ENCODE results near the gene ERFL. TPM values are rescaled to one million over a fixed set of nuclear protein-coding genes. Genes with fewer than 3 reads are reported as not detected.
A peak's percentile ranks its signal among the peaks of the same experiment; 100 is the strongest.

Gene ERFL
- total RNA-seq: not detected

DNA sequence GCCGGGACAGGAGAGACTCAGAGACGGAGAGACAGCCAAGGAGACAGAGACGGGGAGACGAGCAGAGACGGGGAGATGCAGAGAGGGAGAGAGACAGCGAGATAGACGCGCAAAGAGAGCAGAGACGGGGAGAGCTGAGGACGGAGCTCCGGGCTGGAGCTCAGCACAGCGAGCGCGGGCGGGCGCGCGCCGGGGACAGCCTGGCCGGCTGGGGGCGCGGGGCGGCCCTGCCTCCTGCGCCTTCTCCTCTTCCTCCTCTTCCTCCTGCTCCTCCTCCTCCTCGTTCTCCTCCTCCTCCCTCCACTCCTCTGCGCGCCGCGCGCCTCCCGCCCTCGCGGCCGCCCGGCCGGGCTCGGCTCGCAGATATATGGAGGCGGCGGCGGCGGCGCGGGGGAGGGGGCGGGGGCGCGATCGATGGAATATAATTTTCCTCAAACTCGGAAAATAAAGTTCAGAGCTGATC, at the start of gene ERFL:
ERFL (minus strand) TSS at position 229 of the 463 bp plus-strand sequence. CDS start 15,530 bp downstream, outside the sequence.
- DNase-seq: no peak
- Histone ChIP-seq H3K36me3 (replicated peaks in 1 of 2; ENCODE audit: insufficient read depth in 1 of 2, low read depth in 2 of 2) (no peaks in the 10 kb centered on the region), H3K27ac (no peak within 1 kb of the TSS), H3K27me3 (no peaks in the 10 kb centered on the region), H3K4me3 (peak within 1 kb of the TSS; percentile 1 to 36), H3K4me1 (peaks cover 29% of the 10 kb centered on the region), H3K9me3 (no peaks in the 10 kb centered on the region)
- 0% methylated on average over 22 to 44 of the region's 49 CpGs for WGBS, 2 donors
- ATAC-seq: peak; percentile 46
- intact Hi-C loops (cut with DNase I): loop anchor here (5.0 kb wide), 1 partner anchor 36 kb away; no protein-coding TSS in a partner anchor
- TF ChIP-seq, protein P1, sequence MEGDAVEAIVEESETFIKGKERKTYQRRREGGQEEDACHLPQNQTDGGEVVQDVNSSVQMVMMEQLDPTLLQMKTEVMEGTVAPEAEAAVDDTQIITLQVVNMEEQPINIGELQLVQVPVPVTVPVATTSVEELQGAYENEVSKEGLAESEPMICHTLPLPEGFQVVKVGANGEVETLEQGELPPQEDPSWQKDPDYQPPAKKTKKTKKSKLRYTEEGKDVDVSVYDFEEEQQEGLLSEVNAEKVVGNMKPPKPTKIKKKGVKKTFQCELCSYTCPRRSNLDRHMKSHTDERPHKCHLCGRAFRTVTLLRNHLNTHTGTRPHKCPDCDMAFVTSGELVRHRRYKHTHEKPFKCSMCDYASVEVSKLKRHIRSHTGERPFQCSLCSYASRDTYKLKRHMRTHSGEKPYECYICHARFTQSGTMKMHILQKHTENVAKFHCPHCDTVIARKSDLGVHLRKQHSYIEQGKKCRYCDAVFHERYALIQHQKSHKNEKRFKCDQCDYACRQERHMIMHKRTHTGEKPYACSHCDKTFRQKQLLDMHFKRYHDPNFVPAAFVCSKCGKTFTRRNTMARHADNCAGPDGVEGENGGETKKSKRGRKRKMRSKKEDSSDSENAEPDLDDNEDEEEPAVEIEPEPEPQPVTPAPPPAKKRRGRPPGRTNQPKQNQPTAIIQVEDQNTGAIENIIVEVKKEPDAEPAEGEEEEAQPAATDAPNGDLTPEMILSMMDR (IDR thresholded peaks at IDR 0.05): no peak
- TF ChIP-seq POLR2A (IDR thresholded peaks at IDR 0.05): no peak

DNA sequence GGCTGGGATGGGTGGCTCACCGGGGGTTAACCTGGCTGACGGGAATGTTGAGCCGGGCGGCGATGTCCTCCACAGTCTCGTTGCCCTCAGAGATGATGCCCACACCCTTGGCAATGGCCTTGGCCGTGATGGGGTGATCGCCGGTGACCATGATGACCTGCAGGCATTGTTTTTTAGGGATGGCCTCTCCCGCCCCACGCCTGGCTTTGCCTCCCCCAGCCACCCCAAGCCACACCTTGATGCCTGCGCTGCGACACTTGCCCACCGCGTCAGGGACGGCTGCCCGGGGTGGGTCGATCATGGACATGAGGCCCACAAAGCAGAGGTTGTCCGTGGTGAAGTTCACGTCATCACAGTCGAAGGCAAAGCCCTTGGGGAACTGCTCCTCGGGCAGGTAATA, 49.7 kb upstream of the ERFL start:
- no peaks in the 10 kb centered on the region for H3K36me3 ChIP-seq (replicated peaks in 1 of 2; ENCODE audit: insufficient read depth in 1 of 2, low read depth in 2 of 2)
- intact Hi-C loops (cut with DNase I): no loop called here
- WGBS, 2 donors: 41 to 75% methylated on average over 9 to 22 of the region's 22 CpGs
- H3K9me3 ChIP-seq: no peaks in the 10 kb centered on the region
- ATAC-seq (no peak), DNase-seq (no peak)
- H3K27ac ChIP-seq: no peak overlapping the region
- no peak overlapping the region for H3K4me3 ChIP-seq
- no peaks in the 10 kb centered on the region for H3K4me1 ChIP-seq
- TF ChIP-seq, protein P1 (IDR thresholded peaks at IDR 0.05): no peak
- TF ChIP-seq POLR2A (IDR thresholded peaks at IDR 0.05): no peak
- no peaks in the 10 kb centered on the region for H3K27me3 ChIP-seq

DNA sequence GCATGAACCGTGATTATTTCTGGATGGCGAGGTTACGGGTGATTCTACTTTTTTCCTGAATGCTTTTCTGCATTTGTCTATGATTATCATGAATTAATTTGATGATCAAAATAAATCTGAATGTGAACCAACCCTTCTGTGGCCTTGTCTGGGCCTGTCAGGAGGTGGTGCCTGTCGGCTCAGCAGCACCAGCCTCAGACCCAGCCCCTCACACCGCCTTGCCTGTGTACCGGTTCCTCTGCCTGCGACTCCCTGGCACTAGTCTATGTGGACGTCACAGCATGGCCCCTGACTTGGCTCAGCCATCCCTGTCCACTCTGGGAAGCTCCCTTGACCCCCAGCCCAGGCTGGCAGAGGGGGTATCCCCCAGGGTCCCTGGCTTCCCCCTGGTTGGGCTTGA, 46.4 kb upstream of the ERFL start:
- Histone ChIP-seq H3K9me3 (no peaks in the 10 kb centered on the region), H3K27ac (no peak overlapping the region), H3K4me1 (no peaks in the 10 kb centered on the region), H3K27me3 (no peaks in the 10 kb centered on the region), H3K4me3 (no peak overlapping the region), H3K36me3 (replicated peaks in 1 of 2; ENCODE audit: insufficient read depth in 1 of 2, low read depth in 2 of 2) (no peaks in the 10 kb centered on the region)
- ATAC-seq: no peak
- DNase-seq: no peak
- WGBS, 2 donors: 67% methylated on average over 8 of the region's 8 CpGs
- intact Hi-C loops (cut with DNase I): no loop called here
- TF ChIP-seq, protein P1 (IDR thresholded peaks at IDR 0.05): no peak
- no peak for TF ChIP-seq POLR2A (IDR thresholded peaks at IDR 0.05)

DNA sequence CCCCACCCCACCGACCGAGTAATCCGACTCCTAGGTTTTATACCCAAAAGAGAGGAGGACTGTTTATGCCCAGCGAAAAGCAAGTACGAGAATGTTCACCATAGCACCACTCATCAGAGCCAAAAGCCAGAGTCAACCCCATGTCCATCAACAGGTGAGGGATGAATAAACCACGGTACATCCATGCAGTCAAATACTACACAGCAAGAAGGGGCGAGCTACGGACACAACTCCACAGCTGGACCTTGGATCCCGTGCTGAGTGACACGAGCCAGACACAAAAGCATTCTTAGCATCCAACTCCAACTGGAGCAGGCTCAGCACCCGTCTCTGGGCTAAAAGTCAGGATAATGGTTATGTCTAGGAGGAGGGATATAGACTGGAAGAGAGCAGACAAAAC, 43.1 kb upstream of the ERFL start:
- ATAC-seq (no peak), DNase-seq (no peak)
- intact Hi-C loops (cut with DNase I): no loop called here
- 72 to 74% methylated on average over 11 of the region's 11 CpGs for WGBS, 2 donors
- Histone ChIP-seq H3K36me3 (replicated peaks in 1 of 2; ENCODE audit: insufficient read depth in 1 of 2, low read depth in 2 of 2) (no peaks in the 10 kb centered on the region), H3K9me3 (no peaks in the 10 kb centered on the region), H3K4me3 (no peak overlapping the region), H3K27ac (no peak overlapping the region), H3K4me1 (no peaks in the 10 kb centered on the region), H3K27me3 (no peaks in the 10 kb centered on the region)
- TF ChIP-seq POLR2A (IDR thresholded peaks at IDR 0.05): no peak
- TF ChIP-seq, protein P1 (IDR thresholded peaks at IDR 0.05): no peak

DNA sequence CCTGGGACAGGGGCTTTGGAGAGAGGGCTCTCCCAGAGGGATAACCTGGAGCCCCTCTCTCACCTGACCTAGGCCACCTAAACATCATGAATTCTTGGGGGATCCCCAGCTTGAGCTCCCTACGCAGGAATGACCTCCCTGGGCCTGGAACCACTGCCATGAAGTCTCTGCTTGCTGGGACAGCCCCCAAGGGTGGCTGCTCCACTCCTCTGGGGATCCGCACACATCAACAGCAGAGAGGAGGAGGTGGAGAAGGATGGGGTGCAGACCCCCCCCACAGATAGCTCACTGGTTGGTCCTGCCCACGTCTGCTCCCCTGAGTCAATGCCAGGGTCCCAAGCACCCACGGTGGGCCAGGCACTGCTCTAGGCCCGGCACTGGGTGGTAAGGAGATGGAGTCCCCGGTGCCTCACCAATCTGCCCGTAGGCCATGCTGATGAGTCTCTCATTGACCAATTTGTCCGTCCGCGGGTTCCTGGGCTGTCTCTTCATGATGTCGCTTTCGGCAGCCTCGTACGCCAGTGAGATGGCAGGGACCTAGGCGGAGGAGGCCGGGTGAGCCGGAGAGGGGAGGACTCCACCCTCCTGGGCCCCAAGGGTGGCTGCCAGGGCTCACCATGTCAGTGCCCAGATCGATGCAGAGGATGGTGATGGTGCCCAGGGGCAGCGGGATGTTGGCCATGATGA, 41.7 kb upstream of the ERFL start:
- ATAC-seq: no peak
- Histone ChIP-seq H3K4me1 (no peaks in the 10 kb centered on the region), H3K36me3 (replicated peaks in 1 of 2; ENCODE audit: insufficient read depth in 1 of 2, low read depth in 2 of 2) (no peaks in the 10 kb centered on the region), H3K9me3 (no peaks in the 10 kb centered on the region), H3K27ac (no peak overlapping the region), H3K4me3 (no peak overlapping the region), H3K27me3 (no peaks in the 10 kb centered on the region)
- intact Hi-C loops (cut with DNase I): no loop called here
- no peak for DNase-seq
- TF ChIP-seq POLR2A (IDR thresholded peaks at IDR 0.05): no peak
- TF ChIP-seq, protein P1 (IDR thresholded peaks at IDR 0.05): no peak
- WGBS, 2 donors: 20 to 84% methylated on average over 1 to 16 of the region's 19 CpGs
